Neural crest cell (in vitro differentiated cells): ENCODE results near the gene DACT3. TPM values are rescaled to one million over a fixed set of nuclear protein-coding genes. Genes with fewer than 3 reads are reported as not detected.

ENCODE experiments used
- DNase-seq: peaks from one replicate; pipeline ENCODE4 v3.0.0; 2021; ENCODE audit warnings: low read depth, mixed read lengths, low spot score
- H3K27ac Mint-ChIP-seq: one replicate; pipeline ENCODE4 v1.8.0; 2021; ENCODE audit warnings: mild to moderate bottlenecking, mixed read lengths; ENCODE audit not compliant: unreplicated experiment
- H3K27me3 Mint-ChIP-seq: 2 replicates; pipeline ENCODE4 v1.8.0; 2021; ENCODE audit warnings: low read depth, mild to moderate bottlenecking, mixed read lengths
- H3K36me3 Mint-ChIP-seq: 2 replicates; pipeline ENCODE4 v1.8.0; 2021; ENCODE audit warnings: low read depth, mild to moderate bottlenecking, mixed read lengths
- H3K4me1 Mint-ChIP-seq: 2 replicates; pipeline ENCODE4 v1.8.0; 2021; ENCODE audit warnings: mixed read lengths
- H3K4me3 Mint-ChIP-seq: one replicate; pipeline ENCODE4 v1.8.0; 2021; ENCODE audit warnings: mild to moderate bottlenecking, mixed read lengths
- H3K9me3 Mint-ChIP-seq: 2 replicates; pipeline ENCODE4 v1.8.0; 2021; ENCODE audit warnings: mixed read lengths
- CTCF ChIP-seq: fragments of 200-600 bp; sonication (generic); conservative IDR thresholded peaks from 2 replicates; pipeline ENCODE4 v1.5.0; 2021; ENCODE audit warnings: antibody characterized with exemption, mild to moderate bottlenecking
- total RNA-seq: library from RNA; stranded (reverse); gene quantifications from 2 replicates; pipeline ENCODE4 v1.2.1, GENCODE V29; 2021

The DACT3 gene
- total RNA-seq, 1 donor from 2014 or later = 7.4 TPM

- no peak for TF ChIP-seq CTCF
- Mint-ChIP-seq H3K4me3 (peak overlapping the region; percentile 47), H3K27ac (peak overlapping the region; percentile 7), H3K36me3 (peaks cover 9% of the 10 kb centered on the region), H3K9me3 (no peaks in the 10 kb centered on the region), H3K4me1 (peaks cover 3% of the 10 kb centered on the region), H3K27me3 (no peaks in the 10 kb centered on the region)
- DNase-seq = no peak
These were observed 52.2 kb downstream of the DACT3 start for GRCh38 chr19:46608581-46609345.

- DNase-seq = no peak
- Mint-ChIP-seq H3K4me1 (peaks cover 9% of the 10 kb centered on the region), H3K9me3 (no peaks in the 10 kb centered on the region), H3K4me3 (no peak overlapping the region), H3K36me3 (peaks cover 9% of the 10 kb centered on the region), H3K27me3 (no peaks in the 10 kb centered on the region), H3K27ac (no peak overlapping the region)
- TF ChIP-seq CTCF = no peak
These were observed 52.8 kb downstream of the DACT3 start for GRCh38 chr19:46608178-46608577.

- H3K36me3 Mint-ChIP-seq = peaks cover 9% of the 10 kb centered on the region
- no peak for DNase-seq
- peaks cover 16% of the 10 kb centered on the region for H3K4me1 Mint-ChIP-seq
- peak overlapping the region; percentile 38 for H3K4me3 Mint-ChIP-seq
- no peaks in the 10 kb centered on the region for H3K27me3 Mint-ChIP-seq
- H3K27ac Mint-ChIP-seq = no peak overlapping the region
- no peaks in the 10 kb centered on the region for H3K9me3 Mint-ChIP-seq
- no peak for TF ChIP-seq CTCF
These were observed 53.5 kb downstream of the DACT3 start for GRCh38 chr19:46607448-46607841.

- peak overlapping the region; percentile 42 for H3K4me3 Mint-ChIP-seq
- peaks cover 9% of the 10 kb centered on the region for H3K36me3 Mint-ChIP-seq
- H3K27ac Mint-ChIP-seq = no peak overlapping the region
- peaks cover 22% of the 10 kb centered on the region for H3K4me1 Mint-ChIP-seq
- H3K27me3 Mint-ChIP-seq = no peaks in the 10 kb centered on the region
- H3K9me3 Mint-ChIP-seq = no peaks in the 10 kb centered on the region
- TF ChIP-seq CTCF = no peak
- no peak for DNase-seq
These were observed 54.1 kb downstream of the DACT3 start for GRCh38 chr19:46606681-46607447.

GRCh38 chr19:46606019-46606418, 55.0 kb downstream of the DACT3 start:
- Mint-ChIP-seq H3K27me3 (no peaks in the 10 kb centered on the region), H3K4me1 (peaks cover 22% of the 10 kb centered on the region), H3K4me3 (peak overlapping the region; percentile 65), H3K36me3 (peaks cover 9% of the 10 kb centered on the region), H3K9me3 (no peaks in the 10 kb centered on the region), H3K27ac (no peak overlapping the region)
- DNase-seq = no peak
- TF ChIP-seq CTCF = no peak
